ENCODE measurements around the gene DCLK2.

Gene DCLK2

DNA sequence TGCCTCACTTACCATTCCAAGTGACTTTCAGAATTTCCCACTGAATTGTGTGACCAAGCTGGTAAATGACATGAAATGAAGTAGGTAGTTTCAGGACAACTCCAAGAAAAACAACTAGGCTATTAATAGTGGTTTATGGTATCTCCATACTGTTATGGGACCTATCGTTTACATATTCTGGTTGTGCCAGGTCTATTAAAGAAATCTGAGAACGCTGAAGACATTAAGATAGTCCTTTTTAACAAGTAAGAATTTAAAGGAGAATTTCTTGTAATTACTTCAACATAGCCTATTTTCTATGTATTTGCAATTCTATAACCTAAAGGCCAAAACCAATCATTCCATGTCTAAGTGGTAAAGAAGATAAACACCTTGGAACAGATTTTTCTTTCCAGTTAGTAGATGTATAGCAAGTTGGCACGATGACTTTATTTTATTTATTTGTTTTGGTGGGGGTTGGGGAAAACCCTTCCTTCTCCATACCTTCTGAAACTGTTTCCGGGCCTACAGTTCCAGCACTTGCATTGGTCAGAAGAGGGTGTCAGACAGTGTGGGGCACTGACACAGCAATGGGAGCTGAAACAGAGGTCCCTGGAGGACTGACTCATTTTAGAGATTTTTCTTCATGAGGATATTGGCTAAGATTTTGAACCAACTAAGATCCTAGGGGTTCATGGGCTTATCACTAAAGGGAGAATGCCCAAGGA is 7.6 kb upstream of the DCLK2 start:
- peak; percentile 55 for DNase-seq

DNA sequence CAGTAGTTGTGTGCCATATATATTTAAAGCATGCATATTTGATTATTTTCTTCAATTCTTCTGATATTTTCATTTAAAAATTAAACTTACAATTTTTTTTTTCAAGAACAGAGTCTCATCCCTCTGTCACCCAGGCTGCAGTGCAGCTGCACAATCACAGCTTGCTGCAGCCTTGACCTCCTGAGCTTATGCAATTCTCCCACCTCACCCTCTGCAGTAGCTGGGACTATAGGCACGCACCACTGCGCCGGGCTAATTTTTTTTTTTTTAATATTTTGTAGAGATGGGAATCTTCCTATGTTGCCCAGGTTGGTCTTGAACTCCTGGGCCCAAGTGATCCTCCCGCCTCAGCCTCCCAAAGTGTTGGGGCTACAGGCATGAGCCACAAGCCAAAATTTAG is 5.8 kb upstream of the DCLK2 start:
- no peak for DNase-seq

DNA sequence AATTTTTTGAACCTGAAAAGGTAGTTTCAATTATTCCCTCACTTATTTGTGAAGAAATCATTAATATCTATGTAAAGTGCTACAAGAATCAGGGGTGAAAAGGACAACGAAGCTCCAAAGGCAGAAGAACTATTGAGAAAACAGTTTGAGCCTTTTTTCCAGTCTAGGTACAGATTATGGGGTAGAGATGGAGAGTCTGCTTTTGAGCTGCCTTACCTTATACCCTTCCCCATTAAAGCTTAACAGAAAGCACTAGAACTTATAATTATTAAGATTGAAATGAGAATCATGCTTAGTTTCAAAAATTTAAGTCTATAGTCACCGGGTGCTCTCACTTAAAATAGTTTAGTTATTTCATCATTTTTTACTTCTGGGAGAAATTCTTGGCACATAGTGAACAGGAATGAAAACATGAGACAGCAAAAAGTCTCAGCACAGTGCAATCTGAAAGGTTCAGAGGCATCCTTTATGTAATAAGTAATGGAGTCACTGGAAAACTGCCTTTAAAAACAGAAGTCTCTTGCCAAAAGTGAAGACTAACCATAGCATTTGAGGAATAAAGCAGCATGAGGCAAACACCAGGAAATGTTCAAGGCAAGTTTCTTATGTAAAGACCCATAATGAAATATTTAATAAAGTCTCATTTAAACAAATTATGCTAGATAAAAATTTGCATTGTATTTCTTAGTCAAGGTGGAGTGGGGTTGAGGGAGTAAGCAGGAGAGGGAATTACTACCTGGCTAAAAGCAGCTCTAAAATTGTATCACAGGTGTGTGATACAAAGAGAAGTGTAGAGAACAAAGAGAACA is 5.1 kb upstream of the DCLK2 start:
- DNase-seq: peak; percentile 94

DNA sequence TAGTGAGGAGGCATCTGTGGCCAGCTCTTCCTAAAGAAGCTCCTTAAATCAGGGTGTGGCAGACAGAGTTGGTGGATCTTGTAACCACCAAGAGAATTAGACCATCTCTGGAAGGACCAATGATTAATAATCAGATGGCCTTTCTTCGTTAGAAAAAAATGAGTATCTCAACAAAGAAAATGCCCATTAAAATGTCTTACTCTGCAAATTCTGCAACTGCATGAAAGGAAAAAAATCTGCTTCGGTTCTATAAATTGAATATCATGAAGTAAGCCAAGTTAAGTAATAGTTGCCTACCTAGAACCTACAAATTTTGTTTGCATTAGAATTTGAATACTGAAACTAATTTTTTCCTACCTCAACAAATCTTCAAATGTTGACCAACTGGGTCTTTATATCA is 4.2 kb upstream of the DCLK2 start:
- DNase-seq: no peak

- DNase-seq: no peak
Measured at GRCh38 chr4:150078579-150079080, 385 bp downstream of the DCLK2 start.

DNA sequence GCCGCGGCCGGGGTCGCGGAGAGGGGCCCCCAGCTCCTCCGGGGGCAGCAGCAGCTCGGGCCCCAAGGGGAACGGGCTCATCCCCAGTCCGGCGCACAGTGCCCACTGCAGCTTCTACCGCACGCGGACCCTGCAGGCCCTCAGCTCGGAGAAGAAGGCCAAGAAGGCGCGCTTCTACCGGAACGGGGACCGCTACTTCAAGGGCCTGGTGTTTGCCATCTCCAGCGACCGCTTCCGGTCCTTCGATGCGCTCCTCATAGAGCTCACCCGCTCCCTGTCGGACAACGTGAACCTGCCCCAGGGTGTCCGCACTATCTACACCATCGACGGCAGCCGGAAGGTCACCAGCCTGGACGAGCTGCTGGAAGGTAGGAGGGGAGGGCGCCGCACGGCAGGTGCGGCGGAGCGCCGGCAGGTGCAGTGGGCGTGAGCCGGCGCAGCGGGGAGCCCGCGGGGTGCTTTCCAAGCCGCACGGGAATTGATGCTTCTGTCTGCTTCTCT is 886 bp downstream of the DCLK2 start:
- no peak for DNase-seq

DNA sequence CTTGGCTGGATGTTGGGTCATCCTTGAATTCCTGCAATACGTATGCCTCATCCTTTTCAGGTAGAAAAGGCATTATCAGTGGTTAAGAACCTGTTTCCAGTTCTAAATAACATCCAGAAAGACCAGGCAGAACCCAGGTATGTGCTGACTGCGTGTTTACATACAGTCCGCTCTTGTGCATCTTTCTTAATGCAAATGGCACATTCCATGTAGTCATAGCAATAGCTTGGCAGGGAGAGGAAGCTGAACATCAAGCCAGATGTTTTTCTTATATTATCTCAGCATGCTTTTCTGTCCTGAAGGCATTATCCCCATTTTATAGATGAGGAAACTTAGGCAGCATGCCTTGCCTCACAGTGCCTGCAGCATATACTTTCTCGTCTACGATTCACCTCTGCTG is 2.1 kb downstream of the DCLK2 start:
- peak; percentile 58 for DNase-seq

- DNase-seq: no peak
Measured at GRCh38 chr4:150080875-150081274, 2.6 kb downstream of the DCLK2 start.

GRCh38 chr4:150082241-150082640 is 4.0 kb downstream of the DCLK2 start:
- DNase-seq: no peak

GRCh38 chr4:150087006-150087405 is 8.8 kb downstream of the DCLK2 start:
- DNase-seq: no peak

GRCh38 chr4:150089732-150090131 is 11.5 kb downstream of the DCLK2 start:
- no peak for DNase-seq

DNA sequence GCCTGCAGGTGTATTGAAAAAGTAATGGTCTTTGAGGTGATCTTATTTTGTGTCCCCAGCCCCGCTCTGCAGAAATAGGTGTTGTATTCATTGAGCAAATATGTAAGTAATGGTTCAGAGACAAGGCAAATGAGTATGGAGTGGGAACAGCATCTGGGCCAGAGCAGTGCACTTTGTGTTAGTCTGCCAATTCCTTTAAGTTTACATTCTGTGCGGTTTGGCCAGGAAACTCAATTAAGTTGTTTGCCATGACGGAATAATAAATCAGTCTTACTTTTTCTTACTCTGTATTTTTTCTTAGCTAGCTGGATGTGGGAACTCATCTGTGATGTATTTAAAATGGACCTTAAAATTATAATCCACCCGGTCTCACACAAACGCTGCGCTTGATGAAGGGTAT is 12.6 kb downstream of the DCLK2 start:
- peak; percentile 67 for DNase-seq

DNA sequence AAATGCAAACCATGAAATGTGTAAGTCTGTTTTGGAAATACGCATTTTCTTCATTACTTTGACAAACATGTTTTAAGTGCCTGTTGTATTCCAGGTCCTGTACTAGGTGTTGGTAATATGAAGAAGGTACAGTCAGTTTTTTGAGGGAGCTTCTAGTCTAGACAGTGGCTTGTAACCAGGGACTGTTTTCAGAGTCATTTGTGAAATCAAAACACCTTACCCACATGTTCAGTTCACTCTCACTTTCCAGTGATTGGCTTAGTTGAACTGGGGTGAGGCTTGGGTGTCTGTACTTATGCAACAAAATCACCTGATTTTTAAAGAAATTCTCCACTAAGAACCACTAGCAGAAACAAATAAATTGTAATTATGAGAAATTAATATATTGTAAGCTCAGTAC is 16.4 kb downstream of the DCLK2 start:
- DNase-seq: no peak

DNA sequence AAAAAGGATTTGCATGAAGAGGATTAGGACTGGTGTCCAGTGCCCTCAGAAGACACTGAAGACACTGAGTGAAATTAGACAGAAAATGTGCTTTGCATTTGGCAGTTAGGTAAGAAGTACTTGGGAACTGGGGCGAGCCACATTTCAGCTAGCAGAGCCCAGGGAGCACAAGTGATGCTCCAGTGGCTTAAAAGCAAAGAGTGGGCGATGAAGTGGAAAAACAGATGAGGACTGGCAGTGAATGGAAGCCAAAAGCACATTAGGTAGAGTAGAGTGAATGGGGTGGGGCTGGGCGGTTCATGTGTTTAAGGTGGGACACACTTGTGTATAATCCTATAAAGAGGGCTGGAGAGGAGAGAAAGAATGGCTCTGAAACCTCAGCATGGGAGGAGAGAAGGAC is 18.4 kb downstream of the DCLK2 start:
- DNase-seq: no peak

DNA sequence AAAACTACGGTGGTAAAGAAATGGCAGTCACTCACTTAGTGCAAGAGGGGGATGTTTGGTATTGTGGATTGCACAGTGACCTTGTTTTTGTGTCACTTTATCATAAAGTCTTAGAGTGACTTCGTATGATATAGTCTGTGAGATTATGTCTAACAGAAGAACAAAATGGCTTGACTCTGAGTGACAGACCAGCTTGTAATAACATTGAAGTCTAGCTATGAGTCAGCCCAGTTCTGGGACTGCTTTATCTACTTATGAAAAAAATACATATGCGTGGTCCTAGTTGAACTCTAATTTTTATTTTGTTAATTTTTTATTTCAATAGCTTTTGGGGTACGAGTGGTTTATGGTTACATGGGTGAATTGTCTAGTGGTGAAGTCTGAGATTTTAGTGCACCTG is 20.0 kb downstream of the DCLK2 start:
- no peak for DNase-seq

GRCh38 chr4:150104404-150105027 is 26.3 kb downstream of the DCLK2 start:
- no peak for DNase-seq

DNA sequence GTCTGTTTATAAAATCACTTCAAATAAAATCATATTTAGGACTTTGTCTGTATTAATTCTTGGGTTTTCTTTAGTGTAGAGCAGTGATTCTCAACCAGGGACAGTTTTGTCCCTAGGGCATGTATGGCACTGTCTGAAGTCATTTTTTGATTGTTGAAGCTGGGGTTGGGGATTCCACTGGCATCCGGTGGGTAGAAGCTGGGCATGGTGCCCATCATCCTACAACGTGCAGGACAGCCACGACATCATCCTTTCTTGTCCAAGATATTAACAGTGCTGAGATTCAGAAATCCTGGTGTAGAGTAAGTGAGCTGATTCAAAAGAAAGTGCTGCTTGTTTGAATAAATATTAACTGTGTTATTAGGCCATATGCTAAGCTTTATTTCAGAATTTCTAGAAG is 28.6 kb downstream of the DCLK2 start:
- DNase-seq: no peak

- peak; percentile 54 for DNase-seq
Measured at GRCh38 chr4:150108691-150109090, 30.4 kb downstream of the DCLK2 start.

GRCh38 chr4:150114641-150115040 is 36.4 kb downstream of the DCLK2 start:
- DNase-seq: no peak

GRCh38 chr4:150115851-150116250 is 37.6 kb downstream of the DCLK2 start:
- DNase-seq: no peak

DNA sequence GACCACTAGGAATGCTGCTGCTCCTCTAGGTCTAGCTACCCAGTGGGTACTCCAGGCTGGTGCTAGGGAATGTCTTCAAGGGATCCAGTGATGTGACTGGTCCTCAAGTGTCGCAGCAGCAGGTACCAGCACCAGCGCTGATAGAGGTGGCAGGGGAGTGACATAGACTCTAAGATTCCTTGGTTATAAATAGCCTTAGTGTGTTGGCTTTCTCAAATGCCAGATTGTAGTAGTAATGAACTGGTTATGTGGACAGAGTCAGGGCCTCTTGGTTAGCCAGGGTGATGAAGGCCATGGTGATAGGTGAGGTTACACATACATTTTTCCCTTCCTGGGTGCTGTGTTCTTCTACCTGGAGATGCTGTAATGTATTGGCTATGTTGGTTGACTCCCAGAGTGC is 38.3 kb downstream of the DCLK2 start:
- DNase-seq: no peak

- no peak for DNase-seq
Measured at GRCh38 chr4:150117094-150117493, 38.8 kb downstream of the DCLK2 start.

DNA sequence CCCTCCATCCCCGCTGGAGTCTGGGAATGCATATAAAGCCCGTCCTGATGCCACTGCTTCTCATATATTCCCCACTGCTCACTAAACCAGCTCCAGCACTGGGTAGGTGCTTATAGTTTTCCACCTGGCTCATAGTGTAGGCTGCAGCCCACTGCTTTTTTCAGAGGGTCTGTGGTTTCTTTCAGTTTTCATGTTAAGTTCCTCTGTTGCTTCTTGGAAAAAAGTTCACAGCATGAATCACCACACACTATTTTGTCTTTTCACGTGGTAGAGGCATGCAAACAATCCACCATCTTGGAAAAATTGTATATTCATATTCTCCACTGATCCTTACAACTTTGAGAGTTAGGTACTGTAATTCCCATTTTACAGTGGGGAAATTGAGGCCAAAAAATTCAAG is 39.4 kb downstream of the DCLK2 start:
- no peak for DNase-seq

- peak; percentile 68 for DNase-seq
Measured at GRCh38 chr4:150119492-150119891, 41.2 kb downstream of the DCLK2 start.

Measured in fibroblast of skin of right quadriceps (primary cell).